Activated naive CD4-positive, alpha-beta T cell treated with anti-CD3 and anti-CD28 coated beads for 36 hours (primary cell): ENCODE data around the gene DHX36. TPM values are rescaled to one million over a fixed set of nuclear protein-coding genes. Genes with fewer than 3 reads are reported as not detected.

Experiments used
- CTCF ChIA-PET: fragments of 350-600 bp; sonication (Branson Sonifier 250); formaldehyde crosslinking; loops from one replicate; lab custom pipeline; 2021; ENCODE audit warnings: antibody characterized with exemption; lab: Charles Lee
- DNase-seq: peaks from one replicate; pipeline ENCODE4 v3.0.0-alpha.2; 2020
- H3K27ac Mint-ChIP-seq: one replicate; pipeline ENCODE4 v1.8.0; 2021; ENCODE audit warnings: mild to moderate bottlenecking, mixed read lengths
- H3K27me3 Mint-ChIP-seq: one replicate; pipeline ENCODE4 v1.8.0; 2021; ENCODE audit warnings: low read depth, mixed read lengths
- H3K36me3 Mint-ChIP-seq: one replicate; pipeline ENCODE4 v1.8.0; 2021; ENCODE audit warnings: low read depth, mixed read lengths
- H3K4me1 Mint-ChIP-seq: one replicate; pipeline ENCODE4 v1.8.0; 2021; ENCODE audit warnings: low read depth, mixed read lengths
- H3K4me3 Mint-ChIP-seq: one replicate; pipeline ENCODE4 v1.8.0; 2021; ENCODE audit warnings: mild to moderate bottlenecking, moderate library complexity, mixed read lengths
- H3K9me3 Mint-ChIP-seq: one replicate; pipeline ENCODE4 v1.8.0; 2021; ENCODE audit warnings: mixed read lengths
- intact Hi-C: fragments of 100-400 bp; cut with micrococcal nuclease; formaldehyde crosslinking; loops from one replicate; pipeline ENCODE4 v1.15.1; 2023
- total RNA-seq, 2 experiments: library from RNA; stranded (reverse); gene quantifications; one replicate each; pipeline ENCODE4 v1.2.3, GENCODE V29; 2021

DHX36 gene
- total RNA-seq, 2 experiments from 2014 or later = 58.2 to 62.6 TPM

DNA sequence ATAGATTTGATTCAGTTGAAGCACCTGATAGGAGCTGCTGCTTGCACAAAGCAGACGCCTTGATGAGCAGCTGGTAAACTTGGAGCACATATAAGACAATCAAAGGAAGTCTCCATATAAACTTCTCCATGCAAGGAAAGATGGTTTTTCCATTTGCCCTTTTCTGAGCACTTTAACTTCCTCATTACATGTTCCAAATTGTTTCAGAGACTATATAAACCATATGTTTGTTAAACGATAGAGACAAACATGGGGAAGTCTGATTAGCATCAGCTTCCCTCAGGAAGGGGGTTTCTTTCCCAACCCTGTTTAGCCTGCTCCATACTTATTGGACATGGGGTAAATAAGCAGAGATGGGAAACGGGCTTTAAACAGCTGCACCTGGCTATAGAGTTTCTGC is 88.0 kb downstream of the DHX36 start:
- intact Hi-C loops = loop anchor here (5.0 kb wide), 1 partner anchor 114 kb away; the partner anchor contains the start of gene ARHGEF26
- CTCF ChIA-PET = interaction anchor here (1.3 kb wide), 1 partner anchor 18 kb away, joined by 3 read pairs; no protein-coding TSS in a partner anchor
- no peak overlapping the region for H3K27ac Mint-ChIP-seq
- H3K27me3 Mint-ChIP-seq = peaks cover 14% of the 10 kb centered on the region
- no peaks in the 10 kb centered on the region for H3K36me3 Mint-ChIP-seq
- H3K9me3 Mint-ChIP-seq = no peaks in the 10 kb centered on the region
- H3K4me1 Mint-ChIP-seq = peaks cover 2% of the 10 kb centered on the region
- H3K4me3 Mint-ChIP-seq = no peak overlapping the region
- DNase-seq = no peak

DNA sequence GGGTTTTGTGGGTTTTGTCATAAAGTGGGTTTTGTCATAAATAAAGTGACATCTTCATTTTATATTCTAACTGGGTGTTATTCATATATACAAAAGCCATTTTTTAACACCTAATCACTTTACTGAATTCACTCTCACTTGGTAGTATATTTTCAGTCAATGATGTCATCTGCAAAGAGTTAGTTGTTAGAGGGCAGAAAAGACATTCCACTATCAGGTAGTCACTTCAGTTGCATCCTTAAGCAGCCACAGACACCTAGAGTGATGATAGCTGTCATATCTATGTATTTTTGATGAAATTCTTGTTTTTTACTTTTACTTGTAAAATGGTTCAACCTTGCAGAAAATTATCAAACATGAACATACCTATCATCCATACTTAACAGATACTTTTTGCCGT is 89.0 kb downstream of the DHX36 start:
- no peak overlapping the region for H3K4me3 Mint-ChIP-seq
- H3K36me3 Mint-ChIP-seq = no peaks in the 10 kb centered on the region
- H3K9me3 Mint-ChIP-seq = no peaks in the 10 kb centered on the region
- no peak for DNase-seq
- peaks cover 17% of the 10 kb centered on the region for H3K27me3 Mint-ChIP-seq
- CTCF ChIA-PET = interaction anchor here (1.3 kb wide), 1 partner anchor 19 kb away, joined by 3 read pairs; no protein-coding TSS in a partner anchor
- H3K4me1 Mint-ChIP-seq = peaks cover 2% of the 10 kb centered on the region
- intact Hi-C loops = loop anchor here (5.0 kb wide), 1 partner anchor 113 kb away; the partner anchor contains the start of gene ARHGEF26
- H3K27ac Mint-ChIP-seq = no peak overlapping the region

DNA sequence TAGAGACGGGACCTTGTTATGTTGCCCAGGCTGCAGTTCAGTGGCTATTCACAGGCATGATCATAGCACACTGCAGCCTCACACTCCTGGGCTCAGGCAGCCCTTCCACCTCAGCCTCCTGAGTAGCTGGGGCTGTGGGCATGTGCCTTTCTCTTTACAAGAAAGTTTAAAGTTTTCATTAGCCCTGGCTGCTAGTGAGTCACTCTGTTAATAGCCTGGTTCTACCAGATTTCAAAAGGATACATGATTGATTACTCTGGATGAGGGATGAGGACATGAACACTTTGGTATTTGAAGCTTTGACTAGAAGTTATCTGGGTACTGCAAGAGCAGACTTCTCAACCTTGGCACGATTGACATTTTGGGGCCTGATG is 95.1 kb downstream of the DHX36 start:
- H3K4me1 Mint-ChIP-seq = no peaks in the 10 kb centered on the region
- no peak overlapping the region for H3K4me3 Mint-ChIP-seq

DNA sequence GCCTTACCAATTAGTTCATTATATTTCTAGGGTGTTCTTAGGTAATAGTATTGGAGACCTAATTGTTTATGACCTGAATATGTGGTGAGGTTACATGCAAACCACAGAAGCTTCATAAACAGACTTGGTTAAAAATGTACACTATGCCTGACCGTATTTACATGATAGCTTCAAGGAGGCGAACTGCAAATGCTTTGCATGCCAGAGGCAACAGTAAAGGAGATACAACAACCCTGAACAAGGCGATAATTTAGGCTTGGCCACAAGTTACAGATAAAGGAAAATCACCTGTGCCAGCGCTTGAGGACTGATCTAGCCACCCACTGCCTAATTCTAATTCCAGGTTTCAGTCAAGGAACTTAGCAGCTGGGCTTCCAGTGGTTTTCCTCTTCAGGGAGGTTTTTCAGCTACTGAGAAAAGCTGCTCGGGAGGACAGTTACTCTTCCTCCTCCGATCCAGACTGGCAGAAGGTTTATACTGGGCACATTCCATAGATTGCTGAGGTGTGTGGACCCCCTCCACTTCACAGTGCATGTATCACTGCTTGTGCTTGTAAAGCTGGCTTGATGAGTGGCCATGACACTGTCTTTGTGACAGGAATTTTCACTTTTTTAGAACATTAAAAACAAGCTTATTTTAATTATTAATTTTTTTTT is 95.6 kb downstream of the DHX36 start:
- no peaks in the 10 kb centered on the region for H3K4me1 Mint-ChIP-seq
- H3K4me3 Mint-ChIP-seq = no peak overlapping the region
- H3K36me3 Mint-ChIP-seq = no peaks in the 10 kb centered on the region
- no peak for DNase-seq
- CTCF ChIA-PET = interaction anchor here (1.0 kb wide), 1 partner anchor 24 kb away, joined by 4 read pairs; no protein-coding TSS in a partner anchor
- H3K27me3 Mint-ChIP-seq = peaks cover 14% of the 10 kb centered on the region
- no peak overlapping the region for H3K27ac Mint-ChIP-seq
- H3K9me3 Mint-ChIP-seq = no peaks in the 10 kb centered on the region
- intact Hi-C loops = no loop called here

More for the DNA sequence above, 95.1 kb downstream of the DHX36 start:
- CTCF ChIA-PET = interaction anchor here (1.0 kb wide), 1 partner anchor 23 kb away, joined by 4 read pairs; no protein-coding TSS in a partner anchor
- Mint-ChIP-seq H3K27ac (no peak overlapping the region), H3K9me3 (no peaks in the 10 kb centered on the region), H3K36me3 (no peaks in the 10 kb centered on the region), H3K27me3 (peaks cover 14% of the 10 kb centered on the region)
- intact Hi-C loops = no loop called here
- DNase-seq = no peak

DNA sequence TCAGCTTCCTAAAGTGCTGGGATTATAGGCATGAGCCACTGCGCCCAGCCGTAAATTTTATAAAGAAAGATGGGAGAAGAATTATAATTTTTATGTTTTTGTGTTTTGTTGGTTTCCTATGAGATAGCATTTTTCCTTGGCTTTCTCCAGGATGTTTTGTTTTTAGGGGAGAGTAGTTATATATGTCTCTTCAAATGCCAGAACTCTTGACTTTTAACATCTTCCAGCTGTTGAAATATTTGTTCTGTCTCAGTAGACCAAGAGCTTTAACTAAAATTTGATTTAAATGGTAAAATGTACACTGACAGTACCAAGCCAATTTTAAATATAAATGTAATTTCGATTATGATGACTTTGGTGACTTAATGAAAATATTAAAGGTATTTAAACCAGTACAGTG is 96.8 kb downstream of the DHX36 start:
- no peak overlapping the region for H3K27ac Mint-ChIP-seq
- DNase-seq = no peak
- H3K4me3 Mint-ChIP-seq = no peak overlapping the region
- no peaks in the 10 kb centered on the region for H3K4me1 Mint-ChIP-seq
- intact Hi-C loops = no loop called here
- no peaks in the 10 kb centered on the region for H3K9me3 Mint-ChIP-seq
- CTCF ChIA-PET = no interaction called here
- peaks cover 8% of the 10 kb centered on the region for H3K27me3 Mint-ChIP-seq
- no peaks in the 10 kb centered on the region for H3K36me3 Mint-ChIP-seq

DNA sequence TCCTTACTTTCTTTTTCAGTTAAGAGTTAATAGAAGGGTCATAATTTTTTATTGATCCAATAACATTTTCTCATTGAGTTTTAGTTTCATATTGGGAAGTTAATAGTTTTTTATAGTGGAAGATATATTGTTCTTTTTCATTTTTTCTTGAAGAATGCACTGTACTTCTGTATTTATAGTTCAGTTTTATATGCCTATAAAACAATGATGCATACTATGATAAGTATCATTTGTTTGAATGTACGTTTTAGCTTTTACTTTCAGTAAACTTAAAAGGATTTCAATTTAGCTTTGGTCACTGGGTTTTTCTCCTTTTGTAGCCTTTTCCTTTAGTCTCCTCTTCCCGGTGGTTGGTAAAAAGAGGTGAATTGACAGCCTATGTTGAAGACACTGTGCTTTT is 98.8 kb downstream of the DHX36 start:
- H3K4me3 Mint-ChIP-seq = no peak overlapping the region

DNA sequence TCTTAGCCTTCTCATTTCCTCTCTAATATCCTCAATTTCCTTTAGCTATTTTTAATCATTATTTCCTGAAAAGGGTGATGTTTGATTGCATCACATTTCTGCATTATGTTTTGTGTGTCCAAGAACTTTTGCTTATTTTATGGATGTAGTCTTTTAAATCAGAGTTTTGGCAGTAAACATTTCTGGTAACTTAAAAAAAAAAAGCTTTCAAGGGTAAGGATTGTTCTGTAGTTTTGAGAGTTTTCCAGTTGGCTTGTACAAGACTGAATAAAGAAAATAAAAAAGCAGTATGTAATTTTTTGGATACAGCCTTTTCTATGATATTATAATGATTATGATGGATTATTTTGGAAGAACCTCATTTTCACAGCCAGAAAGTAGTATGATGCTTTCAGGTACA is 99.4 kb downstream of the DHX36 start:
- H3K4me3 Mint-ChIP-seq = no peak overlapping the region
- no peak overlapping the region for H3K27ac Mint-ChIP-seq
- no peaks in the 10 kb centered on the region for H3K9me3 Mint-ChIP-seq
- H3K36me3 Mint-ChIP-seq = no peaks in the 10 kb centered on the region
- intact Hi-C loops = no loop called here
- no peak for DNase-seq
- peaks cover 6% of the 10 kb centered on the region for H3K27me3 Mint-ChIP-seq
- CTCF ChIA-PET = interaction anchor here (0.6 kb wide), 1 partner anchor 179 kb away, joined by 3 read pairs; no protein-coding TSS in a partner anchor
- no peaks in the 10 kb centered on the region for H3K4me1 Mint-ChIP-seq

More for the DNA sequence above, 98.8 kb downstream of the DHX36 start:
- CTCF ChIA-PET = interaction anchor here (0.6 kb wide), 1 partner anchor 178 kb away, joined by 3 read pairs; no protein-coding TSS in a partner anchor
- Mint-ChIP-seq H3K9me3 (no peaks in the 10 kb centered on the region), H3K27me3 (peaks cover 6% of the 10 kb centered on the region), H3K36me3 (no peaks in the 10 kb centered on the region), H3K27ac (no peak overlapping the region), H3K4me1 (no peaks in the 10 kb centered on the region)
- intact Hi-C loops = no loop called here
- DNase-seq = no peak

DNA sequence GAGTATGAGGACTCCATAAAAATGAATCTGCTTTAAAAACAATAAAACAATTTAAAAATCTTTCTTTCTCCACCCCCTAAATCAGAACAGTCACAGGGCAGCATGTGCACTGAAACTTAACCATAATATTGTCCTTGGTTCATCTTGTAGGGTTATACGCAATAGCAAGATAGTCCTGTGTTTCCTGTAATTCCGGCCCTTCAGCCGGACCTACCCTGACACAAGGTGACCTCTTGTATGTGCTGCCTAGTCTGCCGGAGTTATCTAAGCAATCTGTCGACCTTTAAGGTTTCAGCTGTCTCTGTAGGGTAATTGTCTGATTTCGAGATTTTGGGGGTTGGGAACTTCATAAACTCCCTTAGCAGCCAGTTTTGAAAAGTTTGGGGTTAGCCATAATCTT is 99.9 kb downstream of the DHX36 start:
- Mint-ChIP-seq H3K36me3 (no peaks in the 10 kb centered on the region), H3K9me3 (no peaks in the 10 kb centered on the region), H3K4me1 (no peaks in the 10 kb centered on the region), H3K4me3 (no peak overlapping the region), H3K27me3 (peaks cover 3% of the 10 kb centered on the region), H3K27ac (no peak overlapping the region)
- no peak for DNase-seq
- intact Hi-C loops = no loop called here
- CTCF ChIA-PET = no interaction called here

DNA sequence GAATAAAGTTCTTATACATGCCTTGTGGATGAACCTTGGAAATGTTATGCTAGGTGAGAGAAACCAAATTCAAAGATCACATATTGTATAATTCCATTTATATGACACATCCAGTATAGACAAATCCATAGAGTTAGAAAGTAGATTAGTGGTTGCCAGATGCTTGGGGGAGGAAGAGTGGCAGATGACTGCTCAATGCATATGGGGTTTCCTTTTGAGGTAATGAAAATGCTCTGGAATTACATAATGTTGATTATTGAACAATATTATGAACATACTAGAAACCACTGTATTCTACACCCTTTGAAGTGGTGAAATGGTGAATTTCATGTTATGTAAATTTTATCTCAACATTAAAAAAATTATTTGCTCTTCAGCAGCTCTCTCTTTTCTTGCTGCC is 100.8 kb downstream of the DHX36 start:
- Mint-ChIP-seq H3K27ac (no peak overlapping the region), H3K9me3 (no peaks in the 10 kb centered on the region), H3K4me1 (no peaks in the 10 kb centered on the region), H3K4me3 (no peak overlapping the region), H3K36me3 (no peaks in the 10 kb centered on the region), H3K27me3 (peaks cover 2% of the 10 kb centered on the region)
- CTCF ChIA-PET = no interaction called here
- no peak for DNase-seq
- intact Hi-C loops = no loop called here

Other genes starting within 250 kb of the DHX36 start
- under 1 TPM; 0.25 to 0.45 TPM for gene ARHGEF26, start 203.1 kb downstream of the DHX36 start, total RNA-seq
- not detected for gene GPR149, start 105.7 kb upstream of the DHX36 start, total RNA-seq